Esophagus muscularis mucosa (tissue), 4 donors: Measurements from ENCODE around the gene ANXA9. TPM values are rescaled to one million over a fixed set of nuclear protein-coding genes. Genes with fewer than 3 reads are reported as not detected.
A peak's percentile ranks its signal among the peaks of the same experiment; 100 is the strongest.

Experiments used
- DNase-seq: peaks from one replicate; pipeline ENCODE4 v3.0.0-alpha.2; 2017; ENCODE audit errors: extremely low spot score
- H3K27ac ChIP-seq, 4 donors: fragments of 200-600 bp; sonication (generic); replicated peaks in 1 of 4; 1 replicate in 3 of 4; 2 replicates in 1 of 4; pipeline ENCODE4 v1.5.1; 2016 to 2019; ENCODE audit warnings: mild to moderate bottlenecking in 1 of 4
- H3K27me3 ChIP-seq, 4 donors: fragments of 200-600 bp; sonication (generic); one replicate each; pipeline versions ENCODE4 v1.5.1 to v1.6.0; 2016 to 2019
- H3K36me3 ChIP-seq, 4 donors: fragments of 200-600 bp; sonication (generic); one replicate each; pipeline ENCODE4 v1.5.1; 2016 to 2019
- H3K4me1 ChIP-seq, 4 donors: fragments of 200-600 bp; sonication (generic); one replicate each; pipeline ENCODE4 v1.5.1; 2016 to 2019
- H3K4me3 ChIP-seq, 4 donors: fragments of 200-600 bp; sonication (generic); 1 replicate in 2 of 4; 2 replicates in 2 of 4; pipeline ENCODE4 v1.5.1; 2016 to 2019; ENCODE audit warnings: mild to moderate bottlenecking in 4 of 4, moderate library complexity in 1 of 4
- H3K9me3 ChIP-seq, 4 donors: fragments of 200-600 bp; sonication (generic); 1 replicate in 3 of 4; 2 replicates in 1 of 4; pipeline ENCODE4 v1.5.1; 2016 to 2019
- CTCF ChIP-seq, 3 experiments: fragments of 200-600 bp in 2 of 3; fragments of 450-650 bp in 1 of 3; sonication (generic) in 2 of 3; IDR thresholded peaks; one replicate each; pipeline ENCODE4 v1.5.1; 2017 to 2019; ENCODE audit warnings: antibody characterized with exemption in 3 of 3, mild to moderate bottlenecking in 2 of 3, moderate library complexity in 1 of 3
- EP300 ChIP-seq: sonication (generic); formaldehyde crosslinking; IDR thresholded peaks from one replicate; pipeline ENCODE4 v1.6.1; 2017; ENCODE audit warnings: antibody characterized with exemption
- POLR2A ChIP-seq: fragments of 450-650 bp; IDR thresholded peaks from one replicate; pipeline ENCODE4 v1.6.1; 2017; ENCODE audit warnings: antibody characterized with exemption, moderate library complexity, mild to moderate bottlenecking, low read depth
- POLR2AphosphoS5 ChIP-seq, 2 donors: sonication (generic); formaldehyde crosslinking; IDR thresholded peaks; one replicate each; pipeline ENCODE4 v1.6.1; 2017; ENCODE audit warnings: antibody characterized with exemption in 2 of 2
- WGBS: methylation state at CpG from one replicate; pipeline ENCODE4 v1.1.5; 2018; 5-methylcytosine and 5-hydroxymethylcytosine counted together
- intact Hi-C: fragments of 100-400 bp; cut with DNase I; formaldehyde crosslinking; loops from one replicate; pipeline ENCODE4 v1.15.1; 2023
- total RNA-seq, 4 donors: library from RNA; depleted of rRNA; stranded (reverse); fragments of >200 nt; gene quantifications; one replicate each; pipeline versions ENCODE4 v1.1.0 to v1.2.1, GENCODE V29; 2016

Gene ANXA9
- total RNA-seq, 4 donors from 2014 or later, result 0.13 to 0.42 (median 0.34) TPM

- Histone ChIP-seq H3K27ac (no peak overlapping the region), H3K9me3 (no peaks in the 10 kb centered on the region), H3K36me3 (peaks cover 27 to 57% (median 49%) of the 10 kb centered on the region in 4 donors), H3K4me1 (peaks cover 42 to 55% (median 49%) of the 10 kb centered on the region in 4 donors), H3K27me3 (no peaks in the 10 kb centered on the region), H3K4me3 (no peak overlapping the region)
- no peak for TF ChIP-seq CTCF (IDR thresholded peaks at IDR 0.05)
- no peak for TF ChIP-seq POLR2AphosphoS5 (IDR thresholded peaks at IDR 0.05)
- no peak for TF ChIP-seq POLR2A
- TF ChIP-seq EP300, result no peak
- DNase-seq, result no peak
- intact Hi-C loops, result loop anchor here (10.0 kb wide), 1 partner anchor 307 kb away; the partner anchor contains the start of gene GOLPH3L
- WGBS, result 83% methylated on average over 2 of the region's 3 CpGs
Observed at GRCh38 chr1:151002051-151002450, 20.0 kb downstream of the ANXA9 start.

- WGBS, result 43% methylated on average over 2 of the region's 2 CpGs
- H3K27ac ChIP-seq, result peak overlapping the region in 1 of 4 donors; percentile 39
- intact Hi-C loops, result loop anchor here (10.0 kb wide), 1 partner anchor 308 kb away; the partner anchor contains the start of gene GOLPH3L
- H3K4me1 ChIP-seq, result peaks cover 48 to 60% (median 55%) of the 10 kb centered on the region in 4 donors
- DNase-seq, result no peak
- H3K4me3 ChIP-seq, result peak overlapping the region in 2 of 4 donors; percentile 62 to 75
- H3K9me3 ChIP-seq, result no peaks in the 10 kb centered on the region
- no peaks in the 10 kb centered on the region for H3K27me3 ChIP-seq
- H3K36me3 ChIP-seq, result peaks cover 21 to 52% (median 43%) of the 10 kb centered on the region in 4 donors
- TF ChIP-seq CTCF (IDR thresholded peaks at IDR 0.05), result no peak
- no peak for TF ChIP-seq EP300
Observed at GRCh38 chr1:151002611-151003010, 20.5 kb downstream of the ANXA9 start.

GRCh38 chr1:151003180-151003579 lies 21.1 kb downstream of the ANXA9 start:
- no peaks in the 10 kb centered on the region for H3K9me3 ChIP-seq
- intact Hi-C loops, result loop anchor here (10.0 kb wide), 1 partner anchor 308 kb away; the partner anchor contains the start of gene GOLPH3L
- no peaks in the 10 kb centered on the region for H3K27me3 ChIP-seq
- H3K36me3 ChIP-seq, result peaks cover 15 to 46% (median 37%) of the 10 kb centered on the region in 4 donors
- H3K4me3 ChIP-seq, result peak overlapping the region; percentile 62 to 75 (median 64)
- TF ChIP-seq EP300, result no peak
- no peak for TF ChIP-seq CTCF (IDR thresholded peaks at IDR 0.05)
- TF ChIP-seq POLR2AphosphoS5 (IDR thresholded peaks at IDR 0.05), result no peak
- H3K27ac ChIP-seq, result peak overlapping the region in 3 of 4 donors; percentile 8 to 39 (median 26)
- DNase-seq, result no peak
- H3K4me1 ChIP-seq, result peaks cover 51 to 65% (median 59%) of the 10 kb centered on the region in 4 donors

GRCh38 chr1:151005729-151006319 lies 23.7 kb downstream of the ANXA9 start:
- DNase-seq, result no peak
- Histone ChIP-seq H3K27me3 (no peaks in the 10 kb centered on the region), H3K36me3 (peaks cover 0 to 20% (median 16%) of the 10 kb centered on the region in 4 donors), H3K27ac (peak overlapping the region; percentile 81 to 91 (median 87)), H3K9me3 (no peaks in the 10 kb centered on the region), H3K4me1 (peaks cover 64 to 88% (median 80%) of the 10 kb centered on the region in 4 donors), H3K4me3 (peak overlapping the region; percentile 62 to 75 (median 64))
- no peak for TF ChIP-seq EP300
- WGBS, result 5% methylated on average over 4 of the region's 4 CpGs
- intact Hi-C loops, result loop anchor here (10.0 kb wide), 1 partner anchor 311 kb away; the partner anchor contains the start of gene GOLPH3L

GRCh38 chr1:151006327-151007052 lies 24.4 kb downstream of the ANXA9 start, which contains the start of gene MINDY1:
MINDY1 (minus strand) TSS chr1:151006902; CDS start chr1:151002617, 4,285 bp downstream.
- H3K9me3 ChIP-seq, result no peaks in the 10 kb centered on the region
- H3K27me3 ChIP-seq, result no peaks in the 10 kb centered on the region
- H3K4me1 ChIP-seq, result peaks cover 64 to 93% (median 83%) of the 10 kb centered on the region in 4 donors
- DNase-seq, result no peak
- H3K36me3 ChIP-seq, result peaks cover 0 to 14% (median 11%) of the 10 kb centered on the region in 4 donors
- H3K27ac ChIP-seq, result peak within 1 kb of the TSS; percentile 81 to 91 (median 87)
- H3K4me3 ChIP-seq, result peak within 1 kb of the TSS; percentile 62 to 80 (median 70)
- TF ChIP-seq POLR2AphosphoS5 (IDR thresholded peaks at IDR 0.05) (peak; percentile 83 to 93), POLR2A (no peak), CTCF (IDR thresholded peaks at IDR 0.05) (peak in 2 of 3 experiments; percentile 50 to 68), EP300 (no peak)
- WGBS, result under 1% methylated on average over 18 of the region's 18 CpGs
- intact Hi-C loops, result loop anchor here (10.0 kb wide), 1 partner anchor 312 kb away; the partner anchor contains the start of gene GOLPH3L
